ENCODE data around the gene PRDM10. TPM values are rescaled to one million over a fixed set of nuclear protein-coding genes. Genes with fewer than 3 reads are reported as not detected.

Gene PRDM10
- total RNA-seq, 2 experiments from 2014 or later = 8.2 to 9.6 TPM

DNA sequence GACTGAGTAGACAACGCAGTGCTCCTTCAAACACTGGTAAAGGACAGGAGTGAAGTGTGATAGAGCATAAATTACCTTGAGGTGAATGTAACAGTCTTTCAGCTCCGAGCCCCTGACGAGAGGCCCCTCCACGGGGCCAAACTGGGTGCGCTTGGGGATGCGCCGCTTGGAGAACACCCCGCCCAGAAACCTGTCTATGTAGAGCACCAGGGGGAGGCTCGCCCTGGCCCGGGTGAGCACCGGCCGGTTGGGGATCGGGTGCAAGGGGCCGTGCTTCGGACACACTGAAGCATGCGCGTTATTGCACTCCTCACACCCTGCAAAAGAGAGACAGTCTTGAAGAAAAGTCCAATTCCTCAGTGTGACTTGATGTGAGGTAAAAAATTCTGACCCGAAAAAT, 57.9 kb downstream of the PRDM10 start:
- Mint-ChIP-seq H3K4me1 (ENCODE audit: low read depth) (no peaks in the 10 kb centered on the region), H3K4me3 (no peak overlapping the region), H3K27me3 (no peaks in the 10 kb centered on the region), H3K36me3 (ENCODE audit: low read depth) (peaks cover 74% of the 10 kb centered on the region), H3K27ac (no peak overlapping the region), H3K9me3 (no peaks in the 10 kb centered on the region)
- Histone ChIP-seq H3K4me1 (ENCODE audit: insufficient read depth, low read length) (no peaks in the 10 kb centered on the region), H3K36me3 (ENCODE audit: insufficient read depth, low read length) (peaks cover 41% of the 10 kb centered on the region), H3K27me3 (ENCODE audit: control insufficient read depth in 1 of 2, insufficient read depth in 2 of 2, low read length in 2 of 2) (no peaks in the 10 kb centered on the region), H3K9me3 (ENCODE audit: control insufficient read depth in 1 of 2, insufficient read depth in 1 of 2, low read length in 2 of 2) (no peaks in the 10 kb centered on the region), H3K4me3 (ENCODE audit: low read length) (no peak overlapping the region), H3K27ac (ENCODE audit: low read depth in 1 of 2, low read length in 2 of 2) (no peak overlapping the region)
- DNase-seq (no peak), ATAC-seq (ENCODE audit: poor library complexity) (no peak)
- intact Hi-C loops (cut with DNase I, micrococcal nuclease) = no loop called here
- CTCF ChIA-PET = no interaction called here
- POLR2A ChIA-PET = no interaction called here
- TF ChIP-seq, protein P1, sequence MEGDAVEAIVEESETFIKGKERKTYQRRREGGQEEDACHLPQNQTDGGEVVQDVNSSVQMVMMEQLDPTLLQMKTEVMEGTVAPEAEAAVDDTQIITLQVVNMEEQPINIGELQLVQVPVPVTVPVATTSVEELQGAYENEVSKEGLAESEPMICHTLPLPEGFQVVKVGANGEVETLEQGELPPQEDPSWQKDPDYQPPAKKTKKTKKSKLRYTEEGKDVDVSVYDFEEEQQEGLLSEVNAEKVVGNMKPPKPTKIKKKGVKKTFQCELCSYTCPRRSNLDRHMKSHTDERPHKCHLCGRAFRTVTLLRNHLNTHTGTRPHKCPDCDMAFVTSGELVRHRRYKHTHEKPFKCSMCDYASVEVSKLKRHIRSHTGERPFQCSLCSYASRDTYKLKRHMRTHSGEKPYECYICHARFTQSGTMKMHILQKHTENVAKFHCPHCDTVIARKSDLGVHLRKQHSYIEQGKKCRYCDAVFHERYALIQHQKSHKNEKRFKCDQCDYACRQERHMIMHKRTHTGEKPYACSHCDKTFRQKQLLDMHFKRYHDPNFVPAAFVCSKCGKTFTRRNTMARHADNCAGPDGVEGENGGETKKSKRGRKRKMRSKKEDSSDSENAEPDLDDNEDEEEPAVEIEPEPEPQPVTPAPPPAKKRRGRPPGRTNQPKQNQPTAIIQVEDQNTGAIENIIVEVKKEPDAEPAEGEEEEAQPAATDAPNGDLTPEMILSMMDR (IDR thresholded peaks at IDR 0.05) = no peak

DNA sequence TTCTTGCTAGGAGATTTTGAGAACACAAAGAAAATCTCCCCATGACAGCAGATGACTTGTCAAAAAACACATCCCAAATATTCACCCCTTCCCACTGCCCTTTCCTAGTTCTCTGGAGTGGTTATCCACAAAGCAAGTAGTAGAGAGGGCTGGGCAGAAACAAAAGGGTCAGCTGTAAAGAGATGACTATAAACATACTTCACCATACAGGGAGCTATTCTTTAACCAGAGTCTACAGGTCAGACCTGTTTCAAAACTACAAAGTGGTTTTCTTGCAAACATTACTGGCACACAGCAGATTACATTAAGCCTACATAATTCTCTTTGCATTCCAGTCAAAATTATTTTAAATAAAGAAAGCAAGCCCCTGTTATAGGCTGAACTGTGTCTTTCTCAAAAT, 59.6 kb downstream of the PRDM10 start:
- H3K4me3 Mint-ChIP-seq = no peak overlapping the region
- no peaks in the 10 kb centered on the region for H3K4me1 Mint-ChIP-seq (ENCODE audit: low read depth)
- H3K27me3 Mint-ChIP-seq = no peaks in the 10 kb centered on the region
- no peak overlapping the region for H3K27ac ChIP-seq (ENCODE audit: low read depth in 1 of 2, low read length in 2 of 2)
- TF ChIP-seq, protein P1 (IDR thresholded peaks at IDR 0.05) = no peak
- ATAC-seq (ENCODE audit: poor library complexity) = no peak
- H3K27me3 ChIP-seq (ENCODE audit: control insufficient read depth in 1 of 2, insufficient read depth in 2 of 2, low read length in 2 of 2) = no peaks in the 10 kb centered on the region
- peaks cover 43% of the 10 kb centered on the region for H3K36me3 ChIP-seq (ENCODE audit: insufficient read depth, low read length)
- no peak overlapping the region for H3K27ac Mint-ChIP-seq
- ChIA-PET POLR2A (no interaction called here), CTCF (no interaction called here)
- no peak for DNase-seq
- H3K36me3 Mint-ChIP-seq (ENCODE audit: low read depth) = peaks cover 74% of the 10 kb centered on the region
- H3K4me1 ChIP-seq (ENCODE audit: insufficient read depth, low read length) = no peaks in the 10 kb centered on the region
- H3K4me3 ChIP-seq (ENCODE audit: low read length) = no peak overlapping the region
- intact Hi-C loops (cut with DNase I, micrococcal nuclease) = no loop called here
- H3K9me3 Mint-ChIP-seq = no peaks in the 10 kb centered on the region
- H3K9me3 ChIP-seq (ENCODE audit: control insufficient read depth in 1 of 2, insufficient read depth in 1 of 2, low read length in 2 of 2) = no peaks in the 10 kb centered on the region

DNA sequence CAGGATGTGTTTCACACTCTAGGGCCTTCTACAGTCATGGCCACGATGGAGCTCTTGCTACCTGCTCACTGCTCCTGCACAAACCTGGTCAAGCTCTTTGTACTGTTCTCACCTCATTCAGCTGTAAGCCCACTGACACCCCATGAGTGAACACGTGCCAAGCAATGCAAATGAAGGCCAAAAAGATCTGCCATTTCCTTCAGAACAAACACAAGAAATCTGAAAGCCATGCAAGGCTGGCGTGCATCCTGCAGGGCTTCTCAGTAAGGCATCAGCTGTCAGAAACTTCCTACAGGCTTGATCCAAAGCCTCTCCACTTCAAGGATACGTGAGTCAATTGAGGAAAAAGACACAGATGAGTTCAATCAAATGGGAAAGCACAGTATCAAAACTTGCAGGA, 63.1 kb downstream of the PRDM10 start:
- Mint-ChIP-seq H3K9me3 (no peaks in the 10 kb centered on the region), H3K27me3 (no peaks in the 10 kb centered on the region), H3K4me1 (ENCODE audit: low read depth) (no peaks in the 10 kb centered on the region), H3K27ac (no peak overlapping the region), H3K4me3 (no peak overlapping the region), H3K36me3 (ENCODE audit: low read depth) (peaks cover 60% of the 10 kb centered on the region)
- H3K27me3 ChIP-seq (ENCODE audit: control insufficient read depth in 1 of 2, insufficient read depth in 2 of 2, low read length in 2 of 2) = no peaks in the 10 kb centered on the region
- no peak for DNase-seq
- TF ChIP-seq, protein P1 (IDR thresholded peaks at IDR 0.05) = no peak
- POLR2A ChIA-PET = no interaction called here
- H3K27ac ChIP-seq (ENCODE audit: low read depth in 1 of 2, low read length in 2 of 2) = no peak overlapping the region
- H3K4me1 ChIP-seq (ENCODE audit: insufficient read depth, low read length) = no peaks in the 10 kb centered on the region
- intact Hi-C loops (cut with DNase I, micrococcal nuclease) = no loop called here
- H3K4me3 ChIP-seq (ENCODE audit: low read length) = no peak overlapping the region
- ATAC-seq (ENCODE audit: poor library complexity) = no peak
- CTCF ChIA-PET = no interaction called here
- no peaks in the 10 kb centered on the region for H3K9me3 ChIP-seq (ENCODE audit: control insufficient read depth in 1 of 2, insufficient read depth in 1 of 2, low read length in 2 of 2)
- peaks cover 25% of the 10 kb centered on the region for H3K36me3 ChIP-seq (ENCODE audit: insufficient read depth, low read length)

Measured in CD4-positive, alpha-beta T cell (primary cell).